ENCODE data around the gene SEC23B. TPM values are rescaled to one million over a fixed set of nuclear protein-coding genes. Genes with fewer than 3 reads are reported as not detected.
A peak's percentile ranks its signal among the peaks of the same experiment; 100 is the strongest.

The SEC23B gene
- polyA plus RNA-seq, 3 donors: 38.9 to 88.1 (median 68.4) TPM

GRCh38 chr20:18533491-18533890 is 25.8 kb downstream of the SEC23B start:
- no peaks in the 10 kb centered on the region for H3K9me3 Mint-ChIP-seq
- Histone ChIP-seq H3K27me3 (ENCODE audit: control insufficient read depth in 2 of 2, insufficient read depth in 2 of 2, low read length in 2 of 2) (no peaks in the 10 kb centered on the region), H3K9ac (ENCODE audit: insufficient read depth, low read length, poor library complexity, severe bottlenecking) (no peak overlapping the region), H3K4me3 (replicated peaks in 1 of 3; ENCODE audit: low read depth in 2 of 3, low read length in 3 of 3) (no peak overlapping the region), H3K79me2 (ENCODE audit: insufficient read depth, low read length) (peaks cover 4% of the 10 kb centered on the region), H3K9me3 (replicated peaks in 1 of 2; ENCODE audit: control insufficient read depth in 1 of 2, insufficient read depth in 1 of 2, low read length in 2 of 2) (no peaks in the 10 kb centered on the region), H4K20me1 (ENCODE audit: insufficient read depth, low read length) (peaks cover 5% of the 10 kb centered on the region), H3K4me2 (replicated peaks; ENCODE audit: extremely low read depth, low read length, poor library complexity, severe bottlenecking) (no peak overlapping the region), H2AFZ (ENCODE audit: insufficient read depth, low read depth, low read length, poor library complexity, severe bottlenecking) (no peak overlapping the region), H3K4me1 (ENCODE audit: control insufficient read depth in 1 of 2, insufficient read depth in 2 of 2, low read length in 2 of 2) (no peaks in the 10 kb centered on the region), H3K27ac (ENCODE audit: low read depth in 1 of 2, low read length in 2 of 2) (no peak overlapping the region), H3K36me3 (replicated peaks in 1 of 2; ENCODE audit: control insufficient read depth in 1 of 2, insufficient read depth in 2 of 2, low read length in 2 of 2) (peaks cover 82 to 96% of the 10 kb centered on the region in 2 donors)
- H3K36me3 Mint-ChIP-seq: peaks cover 79 to 90% of the 10 kb centered on the region in 2 donors
- TF ChIP-seq, protein P1, sequence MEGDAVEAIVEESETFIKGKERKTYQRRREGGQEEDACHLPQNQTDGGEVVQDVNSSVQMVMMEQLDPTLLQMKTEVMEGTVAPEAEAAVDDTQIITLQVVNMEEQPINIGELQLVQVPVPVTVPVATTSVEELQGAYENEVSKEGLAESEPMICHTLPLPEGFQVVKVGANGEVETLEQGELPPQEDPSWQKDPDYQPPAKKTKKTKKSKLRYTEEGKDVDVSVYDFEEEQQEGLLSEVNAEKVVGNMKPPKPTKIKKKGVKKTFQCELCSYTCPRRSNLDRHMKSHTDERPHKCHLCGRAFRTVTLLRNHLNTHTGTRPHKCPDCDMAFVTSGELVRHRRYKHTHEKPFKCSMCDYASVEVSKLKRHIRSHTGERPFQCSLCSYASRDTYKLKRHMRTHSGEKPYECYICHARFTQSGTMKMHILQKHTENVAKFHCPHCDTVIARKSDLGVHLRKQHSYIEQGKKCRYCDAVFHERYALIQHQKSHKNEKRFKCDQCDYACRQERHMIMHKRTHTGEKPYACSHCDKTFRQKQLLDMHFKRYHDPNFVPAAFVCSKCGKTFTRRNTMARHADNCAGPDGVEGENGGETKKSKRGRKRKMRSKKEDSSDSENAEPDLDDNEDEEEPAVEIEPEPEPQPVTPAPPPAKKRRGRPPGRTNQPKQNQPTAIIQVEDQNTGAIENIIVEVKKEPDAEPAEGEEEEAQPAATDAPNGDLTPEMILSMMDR (IDR thresholded peaks at IDR 0.05): no peak
- no peak for DNase-seq
- H3K4me1 Mint-ChIP-seq: no peaks in the 10 kb centered on the region
- no peak overlapping the region for H3K4me3 Mint-ChIP-seq
- no peaks in the 10 kb centered on the region for H3K27me3 Mint-ChIP-seq (ENCODE audit: low read depth in 3 of 3)
- no CpG with 5 or more reads among the region's 1 CpG for WGBS (ENCODE audit: insufficient coverage)
- intact Hi-C loops (cut with micrococcal nuclease): no loop called here
- peak overlapping the region in 2 of 7 donors; percentile 49 to 50 for H3K27ac Mint-ChIP-seq

- Histone ChIP-seq H3K9ac (ENCODE audit: insufficient read depth, low read length, poor library complexity, severe bottlenecking) (no peak overlapping the region), H3K79me2 (ENCODE audit: insufficient read depth, low read length) (peaks cover under 1% of the 10 kb centered on the region), H3K27me3 (ENCODE audit: control insufficient read depth in 2 of 2, insufficient read depth in 2 of 2, low read length in 2 of 2) (no peaks in the 10 kb centered on the region), H3K9me3 (replicated peaks in 1 of 2; ENCODE audit: control insufficient read depth in 1 of 2, insufficient read depth in 1 of 2, low read length in 2 of 2) (no peaks in the 10 kb centered on the region), H3K27ac (ENCODE audit: low read depth in 1 of 2, low read length in 2 of 2) (no peak overlapping the region), H3K4me2 (replicated peaks; ENCODE audit: extremely low read depth, low read length, poor library complexity, severe bottlenecking) (no peak overlapping the region), H4K20me1 (ENCODE audit: insufficient read depth, low read length) (peaks cover 5% of the 10 kb centered on the region), H3K4me3 (replicated peaks in 1 of 3; ENCODE audit: low read depth in 2 of 3, low read length in 3 of 3) (no peak overlapping the region), H3K4me1 (ENCODE audit: control insufficient read depth in 1 of 2, insufficient read depth in 2 of 2, low read length in 2 of 2) (no peaks in the 10 kb centered on the region), H2AFZ (ENCODE audit: insufficient read depth, low read depth, low read length, poor library complexity, severe bottlenecking) (no peak overlapping the region), H3K36me3 (replicated peaks in 1 of 2; ENCODE audit: control insufficient read depth in 1 of 2, insufficient read depth in 2 of 2, low read length in 2 of 2) (peaks cover 79 to 94% of the 10 kb centered on the region in 2 donors)
- TF ChIP-seq, protein P1 (IDR thresholded peaks at IDR 0.05): no peak
- intact Hi-C loops (cut with micrococcal nuclease): no loop called here
- Mint-ChIP-seq H3K9me3 (no peaks in the 10 kb centered on the region), H3K36me3 (peaks cover 77 to 90% of the 10 kb centered on the region in 2 donors), H3K27me3 (ENCODE audit: low read depth in 3 of 3) (peaks cover 0 to 1% (median 0%) of the 10 kb centered on the region in 3 donors), H3K4me3 (no peak overlapping the region), H3K27ac (peak overlapping the region in 3 of 7 donors; percentile 1 to 61 (median 5)), H3K4me1 (no peaks in the 10 kb centered on the region)
- no peak for DNase-seq
- no CpG with 5 or more reads among the region's 6 CpGs for WGBS (ENCODE audit: insufficient coverage)
Measured at GRCh38 chr20:18533978-18534644, 26.4 kb downstream of the SEC23B start.

All from CD14-positive monocyte (primary cell).